ENCODE measurements around the gene WWC2.
A peak's percentile ranks its signal among the peaks of the same experiment; 100 is the strongest.

The WWC2 gene

GRCh38 chr4:183256756-183257385, 157.8 kb downstream of the WWC2 start:
- DNase-seq (ENCODE audit: low spot score): peak; percentile 15

GRCh38 chr4:183257808-183258207, 158.8 kb downstream of the WWC2 start:
- DNase-seq (ENCODE audit: low spot score): no peak

- no peak for DNase-seq (ENCODE audit: low spot score)
Observed at GRCh38 chr4:183260491-183261151, 161.6 kb downstream of the WWC2 start.

- peak; percentile 63 for DNase-seq (ENCODE audit: low spot score)
Observed at GRCh38 chr4:183261953-183262775, 163.1 kb downstream of the WWC2 start.

GRCh38 chr4:183262776-183263100, 163.7 kb downstream of the WWC2 start:
- no peak for DNase-seq (ENCODE audit: low spot score)

GRCh38 chr4:183263787-183264386, 164.8 kb downstream of the WWC2 start:
- no peak for DNase-seq (ENCODE audit: low spot score)

- DNase-seq (ENCODE audit: low spot score): no peak
Observed at GRCh38 chr4:183264614-183265013, 165.6 kb downstream of the WWC2 start.

GRCh38 chr4:183266371-183266770, 167.3 kb downstream of the WWC2 start:
- DNase-seq (ENCODE audit: low spot score): no peak

GRCh38 chr4:183268556-183268955, 169.5 kb downstream of the WWC2 start:
- no peak for DNase-seq (ENCODE audit: low spot score)

- no peak for DNase-seq (ENCODE audit: low spot score)
Observed at GRCh38 chr4:183272384-183272783, 173.3 kb downstream of the WWC2 start.

GRCh38 chr4:183276106-183276505, 177.0 kb downstream of the WWC2 start:
- no peak for DNase-seq (ENCODE audit: low spot score)

- no peak for DNase-seq (ENCODE audit: low spot score)
Observed at GRCh38 chr4:183284258-183284785, 185.3 kb downstream of the WWC2 start.

- DNase-seq (ENCODE audit: low spot score): no peak
Observed at GRCh38 chr4:183284965-183285364, 185.9 kb downstream of the WWC2 start.

- no peak for DNase-seq (ENCODE audit: low spot score)
Observed at GRCh38 chr4:183285886-183286285, 186.8 kb downstream of the WWC2 start.

- DNase-seq (ENCODE audit: low spot score): no peak
Observed at GRCh38 chr4:183286590-183287308, 187.7 kb downstream of the WWC2 start.

- no peak for DNase-seq (ENCODE audit: low spot score)
Observed at GRCh38 chr4:183287309-183287659, 188.2 kb downstream of the WWC2 start.

- DNase-seq (ENCODE audit: low spot score): no peak
Observed at GRCh38 chr4:183287677-183288076, 188.6 kb downstream of the WWC2 start.

- DNase-seq (ENCODE audit: low spot score): no peak
Observed at GRCh38 chr4:183288955-183289354, 189.9 kb downstream of the WWC2 start.

- DNase-seq (ENCODE audit: low spot score): no peak
Observed at GRCh38 chr4:183289688-183290087, 190.6 kb downstream of the WWC2 start.

- DNase-seq (ENCODE audit: low spot score): no peak
Observed at GRCh38 chr4:183291070-183291469, 192.0 kb downstream of the WWC2 start.

GRCh38 chr4:183295711-183296110, 196.7 kb downstream of the WWC2 start:
- DNase-seq (ENCODE audit: low spot score): no peak

GRCh38 chr4:183297675-183298074, 198.6 kb downstream of the WWC2 start:
- no peak for DNase-seq (ENCODE audit: low spot score)
